Hepatocyte (in vitro differentiated cells): ENCODE measurements around the gene LYSMD2. TPM values are rescaled to one million over a fixed set of nuclear protein-coding genes. Genes with fewer than 3 reads are reported as not detected.

Experiments
- DNase-seq: peaks from one replicate; pipeline ENCODE4 v3.0.0-alpha.2; 2016; ENCODE audit warnings: low spot score
- H2AFZ ChIP-seq: fragments of 200-600 bp; sonication (generic); 2 replicates; pipeline ENCODE4 v1.6.0; 2016; ENCODE audit warnings: antibody characterized with exemption, mild to moderate bottlenecking
- H3K27ac ChIP-seq: fragments of 200-600 bp; sonication (generic); 2 replicates; pipeline ENCODE4 v1.5.1; 2016; ENCODE audit warnings: mild to moderate bottlenecking
- H3K27me3 ChIP-seq: fragments of 200-600 bp; sonication (generic); 2 replicates; pipeline ENCODE4 v1.6.1; 2016
- H3K36me3 ChIP-seq: fragments of 200-600 bp; sonication (generic); replicated peaks from 2 replicates; pipeline ENCODE4 v1.5.1; 2016; ENCODE audit warnings: low read depth; ENCODE audit not compliant: insufficient read depth
- H3K4me1 ChIP-seq: fragments of 200-600 bp; sonication (generic); 2 replicates; pipeline ENCODE4 v1.5.1; 2016; ENCODE audit warnings: mild to moderate bottlenecking, moderate library complexity; ENCODE audit not compliant: insufficient read depth
- H3K4me2 ChIP-seq: fragments of 200-600 bp; sonication (generic); 2 replicates; pipeline ENCODE4 v1.6.0; 2016
- H3K4me3 ChIP-seq: fragments of 200-600 bp; sonication (generic); 2 replicates; pipeline ENCODE4 v1.5.1; 2016; ENCODE audit warnings: mild to moderate bottlenecking
- H3K79me2 ChIP-seq: fragments of 200-600 bp; sonication (generic); 2 replicates; pipeline ENCODE4 v1.6.0; 2017; ENCODE audit warnings: mild to moderate bottlenecking
- H3K9me2 ChIP-seq: fragments of 200-600 bp; sonication (generic); replicated peaks from 2 replicates; pipeline ENCODE4 v1.6.0; 2017; ENCODE audit warnings: mild to moderate bottlenecking; ENCODE audit not compliant: insufficient read depth
- H3K9me3 ChIP-seq: fragments of 200-600 bp; sonication (generic); 2 replicates; pipeline ENCODE4 v1.5.1; 2016; ENCODE audit warnings: low read depth, mild to moderate bottlenecking
- H4K20me1 ChIP-seq: fragments of 200-600 bp; sonication (generic); 2 replicates; pipeline ENCODE4 v1.6.0; 2016; ENCODE audit warnings: mild to moderate bottlenecking; ENCODE audit not compliant: insufficient read depth, poor library complexity, severe bottlenecking
- CTCF ChIP-seq: fragments of 200-600 bp; sonication (generic); IDR thresholded peaks from 2 replicates; pipeline ENCODE4 v1.5.1; 2016; ENCODE audit warnings: antibody characterized with exemption, mild to moderate bottlenecking; ENCODE audit not compliant: poor library complexity
- EZH2 ChIP-seq: fragments of 200-600 bp; sonication (generic); IDR thresholded peaks from 2 replicates; pipeline ENCODE4 v1.6.1; 2016; ENCODE audit warnings: antibody characterized with exemption, mild to moderate bottlenecking, borderline replicate concordance
- EZH2phosphoT487 ChIP-seq: fragments of 200-600 bp; sonication (generic); IDR thresholded peaks from one replicate; pipeline ENCODE4 v1.6.1; 2018; ENCODE audit warnings: antibody characterized with exemption, mild to moderate bottlenecking, low read depth, moderate library complexity; ENCODE audit not compliant: unreplicated experiment, severe bottlenecking
- WGBS: methylation state at CpG from one replicate; pipeline ENCODE4 v1.1.6; 2016; ENCODE audit warnings: low lambda C conversion rate; ENCODE audit errors: missing lambda C conversion rate; 5-methylcytosine and 5-hydroxymethylcytosine counted together
- polyA plus RNA-seq: library from polyadenylated mRNA; unstranded; fragments of >200 nt; fragmentation: Nextera tagmentation; extraction: Ambion mirVana; gene quantifications from 2 replicates; pipeline ENCODE4 v1.2.1, GENCODE V29; 2016
- total RNA-seq: library from RNA; depleted of rRNA; stranded (reverse); fragments of >200 nt; gene quantifications from 2 replicates; pipeline ENCODE4 v1.2.3, GENCODE V29; 2014

The LYSMD2 gene
- total and polyA plus RNA-seq, 2 experiments from 2014 or later: 5.1 to 7.6 TPM

- no peaks in the 10 kb centered on the region for H3K9me3 ChIP-seq
- no peak overlapping the region for H3K27ac ChIP-seq
- H3K4me2 ChIP-seq: no peak overlapping the region
- WGBS: 76% methylated on average over 4 of the region's 4 CpGs
- no peaks in the 10 kb centered on the region for H3K9me2 ChIP-seq
- no peak for TF ChIP-seq EZH2
- TF ChIP-seq CTCF: no peak
- no peak for TF ChIP-seq EZH2phosphoT487
- H2AFZ ChIP-seq: no peak overlapping the region
- peaks cover 8% of the 10 kb centered on the region for H3K4me1 ChIP-seq
- H3K4me3 ChIP-seq: no peak overlapping the region
- H4K20me1 ChIP-seq: no peaks in the 10 kb centered on the region
- no peaks in the 10 kb centered on the region for H3K36me3 ChIP-seq
- peaks cover 67% of the 10 kb centered on the region for H3K27me3 ChIP-seq
- H3K79me2 ChIP-seq: peaks cover 6% of the 10 kb centered on the region
- no peak for DNase-seq
These were observed 12.7 kb upstream of the LYSMD2 start for GRCh38 chr15:51750186-51750585.

- DNase-seq: no peak
- H3K36me3 ChIP-seq: no peaks in the 10 kb centered on the region
- peaks cover 63% of the 10 kb centered on the region for H3K27me3 ChIP-seq
- no peak overlapping the region for H3K4me2 ChIP-seq
- H3K27ac ChIP-seq: no peak overlapping the region
- H3K79me2 ChIP-seq: peaks cover 6% of the 10 kb centered on the region
- TF ChIP-seq EZH2 (no peak), EZH2phosphoT487 (no peak), CTCF (no peak)
- WGBS: 85% methylated on average over 5 of the region's 5 CpGs
- no peak overlapping the region for H2AFZ ChIP-seq
- H3K9me3 ChIP-seq: no peaks in the 10 kb centered on the region
- peaks cover 8% of the 10 kb centered on the region for H3K4me1 ChIP-seq
- H4K20me1 ChIP-seq: no peaks in the 10 kb centered on the region
- no peaks in the 10 kb centered on the region for H3K9me2 ChIP-seq
- H3K4me3 ChIP-seq: no peak overlapping the region
These were observed 11.9 kb upstream of the LYSMD2 start for GRCh38 chr15:51749307-51749706.

DNA sequence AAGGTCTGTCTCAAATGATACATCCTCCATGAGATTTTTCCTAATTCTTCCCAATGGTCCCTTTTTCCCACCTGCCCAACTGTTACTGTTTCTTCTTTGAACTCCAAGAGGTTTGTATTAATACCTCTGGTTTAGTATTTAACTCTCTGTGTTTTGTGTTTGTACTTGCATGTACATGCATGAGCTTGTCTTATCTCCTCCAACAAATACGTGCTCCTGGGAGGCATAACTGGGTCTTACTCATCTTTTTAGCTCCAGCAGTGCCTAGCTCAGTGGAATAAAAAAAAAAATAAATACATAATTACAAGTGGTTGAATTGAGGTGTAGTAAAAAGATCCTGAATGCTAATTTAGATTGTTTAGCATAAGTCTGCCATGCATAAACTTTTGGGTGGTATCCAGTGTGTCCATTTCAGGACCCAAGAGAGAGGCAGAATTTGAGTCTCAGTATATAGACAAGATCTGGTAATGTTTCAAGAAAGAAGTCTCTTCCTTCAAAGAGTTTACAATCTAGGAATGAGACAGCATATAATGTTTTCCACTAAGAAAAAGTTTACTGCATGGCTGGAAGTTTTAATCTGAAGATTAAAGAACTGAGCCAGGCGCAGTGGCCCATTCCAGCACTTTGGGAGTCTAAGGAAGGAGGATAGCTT, 1.7 kb upstream of the LYSMD2 start:
- H3K9me2 ChIP-seq: no peaks in the 10 kb centered on the region
- 70% methylated on average over 2 of the region's 2 CpGs for WGBS
- no peak overlapping the region for H3K4me3 ChIP-seq
- H3K79me2 ChIP-seq: no peaks in the 10 kb centered on the region
- H4K20me1 ChIP-seq: no peaks in the 10 kb centered on the region
- H3K27ac ChIP-seq: no peak overlapping the region
- H3K36me3 ChIP-seq: no peaks in the 10 kb centered on the region
- peaks cover 6% of the 10 kb centered on the region for H3K4me1 ChIP-seq
- no peak for TF ChIP-seq EZH2phosphoT487
- TF ChIP-seq CTCF: no peak
- TF ChIP-seq EZH2: no peak
- H2AFZ ChIP-seq: no peak overlapping the region
- H3K4me2 ChIP-seq: no peak overlapping the region
- DNase-seq: no peak
- H3K27me3 ChIP-seq: peaks cover 31% of the 10 kb centered on the region
- H3K9me3 ChIP-seq: no peaks in the 10 kb centered on the region
